Activated T-cell treated with anti-CD3 and anti-CD28 coated beads, Interleukin-2, amount 50 U/mL, for 48 hours (primary cell): ENCODE measurements around the gene COG1.
"Not testable (repeated sequence)": the region's sequence is repeated elsewhere in the genome, so short reads cannot be mapped to it uniquely, and the experiment has no call there.

Source experiments
- DNase-seq, 2 experiments: peaks; one replicate each; pipeline ENCODE4 v3.0.0-alpha.2; 2020

The COG1 gene

GRCh38 chr17:73192894-73193701, at the start of gene COG1:
Gene COG1 (plus strand): TSS chr17:73193055. CDS start chr17:73193070, 15 bp downstream.
- DNase-seq = peak; percentile 76 to 78

DNA sequence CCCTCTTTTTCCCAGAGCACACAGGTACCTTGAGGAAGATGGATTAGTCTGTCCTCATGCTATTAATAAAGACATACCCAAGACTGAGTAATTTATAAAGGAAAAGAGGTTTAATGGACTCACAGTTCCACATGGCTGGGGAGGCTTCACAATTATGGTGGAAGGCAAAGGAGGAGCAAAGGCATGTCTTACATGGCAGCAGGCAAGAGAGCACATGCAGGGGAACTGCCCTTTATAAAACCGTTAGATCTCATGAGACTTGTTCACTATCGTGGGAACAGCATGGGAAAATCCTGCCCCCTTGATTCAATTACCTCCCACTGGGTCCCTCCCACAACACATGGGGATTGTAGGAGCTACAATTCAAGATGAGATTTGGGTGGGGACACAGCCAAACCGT, 48.6 kb upstream of the COG1 start:
- not testable (repeated sequence) for DNase-seq

- no peak for DNase-seq
These were observed 47.2 kb upstream of the COG1 start for GRCh38 chr17:73145641-73146040.

GRCh38 chr17:73147791-73148190, 45.1 kb upstream of the COG1 start:
- DNase-seq = not testable (repeated sequence)

GRCh38 chr17:73148540-73149334, 44.1 kb upstream of the COG1 start:
- DNase-seq = no peak

DNA sequence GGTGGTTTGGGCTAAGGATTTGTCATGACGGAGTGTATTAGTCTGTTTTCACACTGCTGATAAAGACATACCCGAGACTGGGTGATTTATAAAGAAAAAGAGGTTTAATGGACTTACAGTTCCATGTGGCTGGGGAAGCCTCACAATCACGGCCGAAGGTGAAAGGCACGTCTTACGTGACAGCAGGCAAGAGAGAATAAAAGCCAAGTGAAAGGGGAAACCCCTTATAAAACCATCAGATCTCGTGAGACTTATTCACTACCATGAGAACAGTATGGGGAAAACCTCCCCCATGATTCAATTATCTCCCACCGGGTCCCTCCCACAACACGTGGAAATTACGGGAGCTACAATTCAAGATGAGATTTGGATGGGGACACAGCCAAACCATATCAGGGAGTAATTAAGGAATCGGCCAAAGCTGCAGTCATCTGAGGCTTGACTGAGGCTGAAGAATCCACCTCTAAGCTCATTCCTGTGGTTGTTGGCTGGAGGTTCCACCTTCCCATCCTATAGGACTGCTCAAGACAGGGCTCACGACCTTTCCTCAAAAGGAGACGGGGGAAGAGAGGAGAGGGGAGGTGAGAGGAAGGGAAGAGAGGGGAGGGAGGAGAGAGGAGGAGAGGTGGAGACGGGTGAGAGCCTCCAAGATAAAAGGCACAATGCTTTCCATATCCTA, 42.1 kb upstream of the COG1 start:
- not testable (repeated sequence) for DNase-seq

DNA sequence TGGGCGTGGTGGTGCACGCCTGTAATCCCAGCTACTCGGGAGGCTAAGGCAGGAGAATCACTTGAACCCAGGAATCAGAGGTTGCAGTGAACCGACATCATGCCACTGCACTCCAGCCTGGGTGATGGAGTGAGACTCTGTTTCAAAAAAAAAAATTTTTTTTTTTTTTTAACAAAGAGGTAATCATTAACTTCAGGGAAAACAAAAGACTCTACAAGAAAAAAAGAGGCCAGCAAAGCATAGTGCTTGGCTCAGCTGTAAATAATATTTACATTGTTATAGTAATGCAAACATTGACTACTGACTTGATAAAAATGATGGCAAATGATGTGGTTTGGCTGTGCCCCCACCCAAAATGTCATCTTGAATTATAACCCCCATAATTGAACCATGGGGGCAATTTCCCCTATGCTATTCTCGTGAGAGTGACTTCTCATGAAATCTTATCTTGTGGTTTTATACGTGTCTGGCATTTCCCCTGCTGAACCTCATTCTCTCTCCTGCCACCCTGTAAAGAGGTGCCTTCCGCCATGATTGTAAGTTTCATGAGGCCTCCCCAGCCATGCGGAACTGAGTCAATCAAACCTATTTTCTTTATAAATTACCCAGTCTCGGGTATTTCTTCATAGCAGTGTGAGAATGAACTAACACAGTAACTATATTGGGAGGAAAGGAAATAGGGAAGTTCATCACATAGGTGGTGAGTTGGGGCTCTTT, 40.8 kb upstream of the COG1 start:
- DNase-seq = no peak

GRCh38 chr17:73155410-73156165, 37.3 kb upstream of the COG1 start:
- DNase-seq = no peak

DNA sequence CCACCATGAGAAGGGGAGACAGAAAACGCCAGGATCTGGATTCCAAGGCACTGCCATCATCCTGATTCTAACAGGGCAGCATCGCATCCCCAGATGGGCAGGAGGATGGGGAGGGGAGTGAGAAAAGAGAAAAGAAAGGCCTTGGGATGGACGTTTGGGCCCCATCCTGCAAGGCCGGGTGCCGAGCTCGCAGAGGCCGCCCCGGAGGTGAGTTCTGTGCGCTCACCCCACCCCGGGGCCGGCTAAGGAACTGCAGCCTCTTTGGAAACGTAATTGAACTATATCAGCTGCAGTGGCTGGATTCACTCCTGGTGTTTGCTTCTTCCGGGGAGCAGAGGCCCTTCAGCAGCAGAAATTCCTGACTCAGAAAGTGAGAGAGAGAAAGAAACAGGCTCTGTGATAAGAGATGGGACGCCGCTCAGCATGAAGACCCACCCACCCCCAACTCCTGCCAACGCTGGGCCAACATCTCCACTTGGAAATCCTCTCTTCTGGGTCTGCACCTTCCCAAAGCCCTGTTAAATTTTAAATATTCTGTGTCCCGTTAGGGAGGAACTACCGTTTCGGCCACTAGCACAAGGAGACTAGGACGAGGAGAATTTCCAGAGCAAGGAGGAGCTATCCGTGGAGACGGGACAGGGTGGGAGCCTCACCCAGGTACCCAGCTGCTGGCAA, 36.6 kb upstream of the COG1 start:
- DNase-seq = peak; percentile 75 to 76

- DNase-seq = no peak
These were observed 35.9 kb upstream of the COG1 start for GRCh38 chr17:73156887-73157520.

GRCh38 chr17:73157521-73157890, 35.3 kb upstream of the COG1 start:
- DNase-seq = no peak

DNA sequence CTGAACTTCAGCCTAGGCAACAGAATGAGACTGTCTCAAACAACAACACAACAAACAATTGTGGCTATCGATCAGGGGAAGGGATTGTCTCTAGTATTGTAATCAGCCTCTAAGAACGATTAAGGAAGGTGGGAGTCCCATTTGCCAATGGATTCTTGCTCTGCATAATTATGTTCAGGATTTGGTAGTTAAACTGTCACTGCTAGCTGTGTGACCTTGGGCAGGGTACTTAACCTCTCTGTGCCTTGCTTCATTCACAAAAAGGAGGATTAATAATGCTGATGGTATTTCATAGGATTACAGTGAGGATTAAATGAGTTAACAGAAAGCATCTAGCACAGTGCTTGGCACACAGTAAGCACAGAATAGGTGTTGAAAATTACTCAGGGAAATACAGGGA, 34.7 kb upstream of the COG1 start:
- no peak for DNase-seq

- DNase-seq = no peak
These were observed 31.8 kb upstream of the COG1 start for GRCh38 chr17:73160980-73161630.

- no peak for DNase-seq
These were observed 29.8 kb upstream of the COG1 start for GRCh38 chr17:73163043-73163442.

GRCh38 chr17:73165616-73166404, 27.0 kb upstream of the COG1 start:
- no peak for DNase-seq

DNA sequence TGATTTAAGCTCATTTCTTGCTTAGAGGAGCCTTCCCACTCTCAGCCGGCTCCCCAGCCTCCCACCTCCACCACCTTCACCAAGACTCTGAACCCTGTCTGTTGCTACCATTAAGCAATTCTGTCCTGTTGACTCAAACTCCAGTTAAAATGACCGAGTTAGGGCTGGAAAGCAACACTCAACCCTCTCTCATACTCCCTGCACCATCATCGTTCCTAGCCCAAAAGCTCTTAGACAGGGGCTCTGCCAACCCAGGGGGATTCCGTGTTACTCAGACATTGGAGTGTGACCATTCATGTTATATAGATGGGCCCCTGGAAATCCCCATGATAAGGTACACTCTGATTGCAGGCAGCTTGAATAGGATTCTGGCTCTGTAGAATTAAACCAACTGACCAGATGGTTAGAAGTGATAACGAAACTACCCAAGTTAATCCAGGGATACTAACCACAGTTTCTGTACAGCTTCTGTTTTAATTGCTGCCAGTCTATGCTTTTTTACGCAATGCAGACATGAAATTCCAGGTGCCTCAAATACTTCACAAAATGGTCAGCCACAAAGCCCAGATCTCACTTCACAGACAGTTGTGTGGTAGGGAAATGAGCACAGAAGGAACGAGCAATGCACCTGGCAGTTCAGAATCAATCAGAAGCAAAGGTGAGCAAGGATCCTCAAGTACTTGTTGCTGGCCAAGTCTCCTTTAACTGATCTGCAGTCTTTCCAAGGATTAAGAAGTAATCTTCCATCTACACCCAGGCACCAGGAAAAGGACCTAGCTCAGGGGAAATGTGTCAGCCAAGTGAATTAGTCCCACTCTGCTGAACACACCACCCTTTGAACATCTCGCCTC, 25.9 kb upstream of the COG1 start:
- DNase-seq = peak in 1 of 2 experiments; percentile 30

DNA sequence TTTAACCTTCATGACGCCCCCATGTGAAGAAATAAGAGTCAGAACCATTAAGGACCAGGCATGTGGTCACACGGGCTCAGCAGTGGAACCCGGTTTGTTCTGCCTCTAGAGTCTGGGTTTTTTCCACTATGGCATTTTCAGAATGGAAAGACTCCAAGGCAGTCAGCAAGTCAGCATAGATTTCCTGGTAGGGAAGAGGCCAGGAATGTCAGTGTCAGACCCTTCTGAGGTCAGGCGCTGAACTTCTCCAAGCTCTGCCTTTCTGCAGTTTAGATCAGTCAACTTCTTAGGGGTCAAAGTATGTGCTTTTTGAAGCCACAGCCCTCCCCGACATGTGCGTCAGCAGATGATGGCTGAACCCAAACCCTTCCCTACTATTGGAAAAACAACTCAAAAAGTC, 24.2 kb upstream of the COG1 start:
- no peak for DNase-seq

GRCh38 chr17:73170324-73170723, 22.5 kb upstream of the COG1 start:
- no peak for DNase-seq

DNA sequence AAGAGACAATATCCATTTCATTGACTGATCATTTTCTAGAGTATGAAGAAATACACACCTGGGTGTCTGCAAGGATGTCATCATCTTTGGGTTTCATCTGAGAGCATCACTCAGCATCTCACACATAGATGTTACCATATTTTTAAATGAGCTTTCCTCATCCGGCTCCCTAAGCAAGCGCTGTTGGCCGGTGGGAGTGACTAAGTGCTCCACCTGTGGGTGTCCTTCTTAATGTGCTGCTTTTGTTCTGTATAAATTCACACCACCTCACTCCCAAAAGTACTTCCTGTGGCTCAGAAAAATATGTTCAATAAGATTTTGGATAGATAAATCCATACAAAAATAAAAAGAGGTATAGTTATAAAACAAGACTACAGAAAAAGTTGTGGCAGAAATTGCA, 20.6 kb upstream of the COG1 start:
- DNase-seq = no peak
